Endothelial cell of umbilical vein (primary cell): ENCODE measurements around the gene ZNF516. TPM values are rescaled to one million over a fixed set of nuclear protein-coding genes. Genes with fewer than 3 reads are reported as not detected.

Experiments
- BruUV-seq: library from RNA; stranded (reverse); fragments of 400-500 nt; replicated peaks from 2 replicates; lab custom pipeline; 2021; lab: Mats Ljungman, UMichigan
- CTCF ChIA-PET: fragments of 300-600, 350-600 bp; sonication (Branson Sonifier 250); formaldehyde crosslinking; loops from one replicate; lab custom pipeline; 2021; ENCODE audit warnings: antibody characterized with exemption, inconsistent platforms; lab: Charles Lee
- POLR2A ChIA-PET: fragments of 300-600, 350-600 bp; sonication (Branson Sonifier 250); formaldehyde crosslinking; loops from one replicate; lab custom pipeline; 2021; ENCODE audit warnings: antibody characterized with exemption, inconsistent platforms; lab: Charles Lee
- DNase-seq: peaks from one replicate; pipeline ENCODE4 v3.0.0-alpha.2; 2011; ENCODE audit warnings: low read depth, low spot score
- FAIRE-seq: peaks from 2 replicates; lab custom pipeline; 2011; peaks lifted over from hg19 to GRCh38; lab: Jason Lieb, UNC
- H2AFZ ChIP-seq: 2 replicates; pipeline ENCODE4 v1.6.0; 2012; ENCODE audit warnings: low read depth, low read length, control low read depth, inconsistent platforms
- H3K27ac ChIP-seq: 2 replicates; pipeline ENCODE4 v1.5.1; 2011; ENCODE audit warnings: low read depth, mild to moderate bottlenecking, control low read depth, low read length, moderate library complexity; ENCODE audit not compliant: insufficient read depth
- H3K27me3 ChIP-seq, 2 experiments: 2 replicates each; pipeline versions ENCODE4 v1.6.0 to v1.6.1; 2011; ENCODE audit warnings: low read length in 2 of 2, mixed read lengths in 1 of 2; ENCODE audit not compliant: control insufficient read depth in 2 of 2, insufficient read depth in 2 of 2
- H3K36me3 ChIP-seq, 2 experiments: 2 replicates in 1 of 2; 3 replicates in 1 of 2; pipeline ENCODE4 v1.5.1; 2011; ENCODE audit warnings: low read length in 2 of 2, mild to moderate bottlenecking in 1 of 2, moderate library complexity in 1 of 2; ENCODE audit not compliant: control insufficient read depth in 2 of 2, insufficient read depth in 2 of 2; ENCODE audit errors: extremely low read depth in 1 of 2
- H3K4me1 ChIP-seq: 3 replicates; pipeline ENCODE4 v1.5.1; 2011; ENCODE audit warnings: mild to moderate bottlenecking, low read length; ENCODE audit not compliant: control insufficient read depth, insufficient read depth; ENCODE audit errors: extremely low read depth
- H3K4me2 ChIP-seq: 2 replicates; pipeline ENCODE4 v1.6.1; 2011; ENCODE audit warnings: low read length, control low read depth, mixed read lengths; ENCODE audit not compliant: insufficient read depth
- H3K4me3 ChIP-seq, 3 experiments: fragments of 200-600 bp in 1 of 3; sonication (generic), shearing (Covaris generic) in 1 of 3; replicated peaks in 1 of 3; 2 replicates each; pipeline ENCODE4 v1.5.1; 2011 to 2016; ENCODE audit warnings: control low read depth in 3 of 3, low read length in 3 of 3, mild to moderate bottlenecking in 2 of 3, inconsistent platforms in 1 of 3, low read depth in 1 of 3, moderate library complexity in 1 of 3; ENCODE audit not compliant: insufficient read depth in 1 of 3
- H3K79me2 ChIP-seq: 2 replicates; pipeline ENCODE4 v1.6.0; 2012; ENCODE audit warnings: low read length, inconsistent platforms; ENCODE audit not compliant: control insufficient read depth, insufficient read depth
- H3K9ac ChIP-seq: replicated peaks from 2 replicates; pipeline ENCODE3; 2011; ENCODE audit warnings: low read length, control low read depth; ENCODE audit not compliant: insufficient read depth; ENCODE audit errors: extremely low read depth
- H3K9me1 ChIP-seq: replicated peaks from 3 replicates; pipeline ENCODE4 v1.6.0; 2011; ENCODE audit warnings: mild to moderate bottlenecking, low read length; ENCODE audit not compliant: control insufficient read depth, insufficient read depth; ENCODE audit errors: extremely low read depth
- H3K9me3 ChIP-seq: replicated peaks from 2 replicates; pipeline ENCODE4 v1.5.1; 2012; ENCODE audit warnings: low read length, inconsistent platforms; ENCODE audit not compliant: control insufficient read depth, insufficient read depth
- H4K20me1 ChIP-seq: replicated peaks from 2 replicates; pipeline ENCODE3; 2011; ENCODE audit warnings: mild to moderate bottlenecking, low read length; ENCODE audit not compliant: control insufficient read depth, insufficient read depth; ENCODE audit errors: extremely low read depth
- CTCF ChIP-seq, 2 donors: IDR thresholded peaks; 1 replicate in 1 of 2; 2 replicates in 1 of 2; pipeline ENCODE4 v1.5.1; 2011; ENCODE audit warnings: low read length in 2 of 2, mild to moderate bottlenecking in 2 of 2, moderate library complexity in 2 of 2, control low read depth in 1 of 2, inconsistent platforms in 1 of 2, low read depth in 1 of 2; ENCODE audit not compliant: insufficient read depth in 1 of 2; ENCODE audit errors: extremely low read depth in 1 of 2
- EZH2 ChIP-seq: IDR thresholded peaks from 2 replicates; pipeline ENCODE4 v1.6.1; 2012; ENCODE audit warnings: borderline replicate concordance, low read depth, mild to moderate bottlenecking, moderate library complexity, low read length, inconsistent platforms; ENCODE audit not compliant: severe bottlenecking
- FOS ChIP-seq: IDR thresholded peaks from 2 replicates; pipeline ENCODE4 v1.6.1; 2011; ENCODE audit warnings: mild to moderate bottlenecking, low read length, moderate library complexity, borderline replicate concordance; ENCODE audit not compliant: insufficient read depth
- GATA2 ChIP-seq: IDR thresholded peaks from 2 replicates; pipeline ENCODE4 v1.7.0; 2011; ENCODE audit warnings: low read depth, mild to moderate bottlenecking, moderate library complexity, mixed read lengths, low read length; ENCODE audit not compliant: insufficient read length, insufficient read depth
- JUN ChIP-seq: IDR thresholded peaks from 2 replicates; pipeline ENCODE4 v1.6.1; 2011; ENCODE audit warnings: borderline replicate concordance, low read depth; ENCODE audit not compliant: insufficient read length, insufficient read depth
- MAX ChIP-seq: IDR thresholded peaks from 2 replicates; pipeline ENCODE4 v1.6.1; 2011; ENCODE audit not compliant: insufficient read depth, insufficient read length
- MYC ChIP-seq: IDR thresholded peaks from one replicate; pipeline ENCODE4 v1.6.1; 2011; ENCODE audit warnings: mild to moderate bottlenecking, low read depth, low read length
- POLR2A ChIP-seq: IDR thresholded peaks from 2 replicates; pipeline ENCODE4 v1.6.1; 2012; ENCODE audit warnings: low read depth, mild to moderate bottlenecking, control low read depth, low read length
- POLR2AphosphoS5 ChIP-seq: IDR thresholded peaks from 2 replicates; pipeline ENCODE4 v1.6.1; 2012; ENCODE audit warnings: low read depth, mild to moderate bottlenecking, control low read depth, low read length, moderate library complexity; ENCODE audit not compliant: insufficient read depth
- dilution Hi-C: fragments of 300-500 bp; cut with MboI; formaldehyde crosslinking; loops from one replicate; pipeline ENCODE4 v1.15.0; 2019; ENCODE audit warnings: low sequenced_read_pairs; ENCODE audit not compliant: extremely low pct_ligation_motif_present
- intact Hi-C: fragments of 100-400 bp; cut with micrococcal nuclease; formaldehyde crosslinking; loops from one replicate; pipeline ENCODE4 v1.10.0; 2022
- polyA plus RNA-seq, 4 experiments: library from polyadenylated mRNA; depleted of rRNA in 3 of 4; stranded (reverse) in 3 of 4; unstranded in 1 of 4; fragments of >200 nt; gene quantifications; 2 replicates each; pipeline versions ENCODE4 v1.2.1 to v1.2.3, GENCODE V29; 2011 to 2012; ENCODE audit warnings: missing spikeins in 1 of 4
- total RNA-seq: library from RNA; stranded (reverse); gene quantifications from 2 replicates; pipeline ENCODE4 v1.2.3, GENCODE V29; 2021

ZNF516 gene
- total and polyA plus RNA-seq, 2 donors (not counting 3 experiments of a cell fraction or from before 2014, with no cell fraction given): 3.6 to 19.1 TPM

DNA sequence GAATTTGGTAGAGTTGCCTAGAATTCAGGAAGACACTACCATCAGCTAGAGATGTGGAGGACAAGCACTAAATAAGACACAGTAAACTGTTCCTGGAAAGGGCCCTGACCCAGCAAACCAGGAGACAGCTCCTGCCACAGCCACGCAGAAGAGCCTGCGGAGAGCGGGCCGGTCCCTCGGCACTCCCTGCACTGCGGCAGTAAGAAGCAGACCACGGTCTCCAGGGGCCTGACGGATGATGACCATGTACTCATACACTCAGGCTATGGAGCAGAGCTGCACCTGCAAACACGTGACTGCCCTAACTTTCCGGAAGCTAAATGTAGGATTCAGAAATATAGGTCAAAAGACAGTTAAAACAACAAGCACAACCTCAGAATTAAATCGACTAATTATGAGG lies 72.9 kb downstream of the ZNF516 start:
- dilution Hi-C loops: no loop called here
- Histone ChIP-seq H3K9me1 (no peaks in the 10 kb centered on the region), H3K27me3 (no peaks in the 10 kb centered on the region), H3K4me2 (no peak overlapping the region), H3K4me1 (no peaks in the 10 kb centered on the region), H3K9ac (no peak overlapping the region), H4K20me1 (no peaks in the 10 kb centered on the region), H3K36me3 (no peaks in the 10 kb centered on the region), H2AFZ (no peak overlapping the region), H3K79me2 (no peaks in the 10 kb centered on the region), H3K27ac (no peak overlapping the region), H3K4me3 (no peak overlapping the region), H3K9me3 (no peaks in the 10 kb centered on the region)
- intact Hi-C loops: no loop called here
- ChIA-PET POLR2A (no interaction called here), CTCF (no interaction called here)
- DNase-seq (no peak), FAIRE-seq (no peak)
- BruUV-seq: no TSS peak
- no peak for TF ChIP-seq CTCF (IDR thresholded peaks at IDR 0.05; ENCODE audit: extremely low read depth in 1 of 2, insufficient read depth in 1 of 2, low read depth in 1 of 2, low read length in 2 of 2)
- TF ChIP-seq FOS: no peak
- TF ChIP-seq JUN: no peak
- TF ChIP-seq EZH2: no peak
- TF ChIP-seq POLR2A: no peak
- no peak for TF ChIP-seq GATA2
- no peak for TF ChIP-seq MAX
- no peak for TF ChIP-seq POLR2AphosphoS5
- TF ChIP-seq MYC: no peak
